Activated naive CD4-positive, alpha-beta T cell treated with anti-CD3 and anti-CD28 coated beads, Interleukin-2, amount 50 U/mL, for 24 hours (primary cell): ENCODE results near the gene DNAI1.
"Not testable (repeated sequence)": the region's sequence is repeated elsewhere in the genome, so short reads cannot be mapped to it uniquely, and the experiment has no call there.

Source experiments
- H3K27ac Mint-ChIP-seq: one replicate; pipeline ENCODE4 v1.8.0; 2021; ENCODE audit warnings: mild to moderate bottlenecking, mixed read lengths
- H3K27me3 Mint-ChIP-seq: one replicate; pipeline ENCODE4 v1.8.0; 2021; ENCODE audit warnings: mixed read lengths
- H3K36me3 Mint-ChIP-seq: one replicate; pipeline ENCODE4 v1.8.0; 2021; ENCODE audit warnings: mixed read lengths
- H3K4me1 Mint-ChIP-seq: one replicate; pipeline ENCODE4 v1.8.0; 2021; ENCODE audit warnings: mixed read lengths
- H3K4me3 Mint-ChIP-seq: one replicate; pipeline ENCODE4 v1.8.0; 2021; ENCODE audit warnings: mild to moderate bottlenecking, mixed read lengths
- H3K9me3 Mint-ChIP-seq: one replicate; pipeline ENCODE4 v1.8.0; 2021; ENCODE audit warnings: mixed read lengths

The DNAI1 gene

GRCh38 chr9:34463098-34463900 lies 4.7 kb downstream of the DNAI1 start:
- Mint-ChIP-seq H3K4me1 (peaks cover 11% of the 10 kb centered on the region), H3K27me3 (peaks cover 1% of the 10 kb centered on the region), H3K4me3 (no peak overlapping the region), H3K36me3 (no peaks in the 10 kb centered on the region), H3K27ac (no peak overlapping the region), H3K9me3 (no peaks in the 10 kb centered on the region)

DNA sequence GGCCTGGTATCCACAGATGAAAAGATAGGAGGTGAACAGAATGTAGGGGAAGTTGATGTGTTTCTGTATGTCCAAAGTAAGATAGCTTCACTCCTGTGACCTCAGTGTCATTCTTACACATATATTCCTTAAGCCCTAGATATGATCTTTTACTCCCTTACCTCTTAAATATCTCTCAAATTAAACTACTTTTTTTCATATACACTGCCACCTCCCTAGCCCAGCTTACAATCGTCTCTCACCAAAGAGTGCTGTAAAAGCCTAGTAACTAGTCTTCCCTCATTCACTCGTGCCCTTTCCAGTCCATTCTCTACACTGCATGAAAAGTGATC lies 5.3 kb downstream of the DNAI1 start:
- H3K9me3 Mint-ChIP-seq: no peaks in the 10 kb centered on the region
- H3K36me3 Mint-ChIP-seq: no peaks in the 10 kb centered on the region
- H3K27ac Mint-ChIP-seq: no peak overlapping the region
- H3K27me3 Mint-ChIP-seq: peaks cover 2% of the 10 kb centered on the region
- peaks cover 7% of the 10 kb centered on the region for H3K4me1 Mint-ChIP-seq
- no peak overlapping the region for H3K4me3 Mint-ChIP-seq

- Mint-ChIP-seq H3K27ac (no peak overlapping the region), H3K36me3 (no peaks in the 10 kb centered on the region), H3K4me1 (peaks cover 3% of the 10 kb centered on the region), H3K4me3 (no peak overlapping the region), H3K9me3 (no peaks in the 10 kb centered on the region), H3K27me3 (peaks cover 3% of the 10 kb centered on the region)
Observed at GRCh38 chr9:34464571-34464970, 6.0 kb downstream of the DNAI1 start.

DNA sequence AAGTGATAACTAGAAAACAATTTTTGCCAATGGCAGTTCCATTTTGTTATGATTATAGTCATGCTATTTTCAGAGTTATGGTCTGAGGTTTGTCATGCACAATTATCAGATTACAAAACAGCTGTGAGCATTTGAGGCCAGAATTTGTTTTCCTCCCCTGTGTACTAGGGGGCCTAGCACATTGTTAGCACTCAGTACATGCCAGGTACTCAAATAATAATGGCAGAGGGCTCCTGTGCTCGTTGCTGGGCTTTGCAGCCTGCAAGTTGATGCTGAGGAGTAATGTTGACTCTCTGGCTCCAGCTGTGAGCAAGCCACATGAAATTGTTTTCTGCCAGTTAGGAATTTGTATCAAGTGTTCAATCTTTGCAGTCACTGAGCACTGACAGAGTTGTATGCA lies 6.9 kb downstream of the DNAI1 start:
- Mint-ChIP-seq H3K9me3 (no peaks in the 10 kb centered on the region), H3K27me3 (peaks cover 3% of the 10 kb centered on the region), H3K4me1 (no peaks in the 10 kb centered on the region), H3K27ac (no peak overlapping the region), H3K36me3 (no peaks in the 10 kb centered on the region), H3K4me3 (no peak overlapping the region)

DNA sequence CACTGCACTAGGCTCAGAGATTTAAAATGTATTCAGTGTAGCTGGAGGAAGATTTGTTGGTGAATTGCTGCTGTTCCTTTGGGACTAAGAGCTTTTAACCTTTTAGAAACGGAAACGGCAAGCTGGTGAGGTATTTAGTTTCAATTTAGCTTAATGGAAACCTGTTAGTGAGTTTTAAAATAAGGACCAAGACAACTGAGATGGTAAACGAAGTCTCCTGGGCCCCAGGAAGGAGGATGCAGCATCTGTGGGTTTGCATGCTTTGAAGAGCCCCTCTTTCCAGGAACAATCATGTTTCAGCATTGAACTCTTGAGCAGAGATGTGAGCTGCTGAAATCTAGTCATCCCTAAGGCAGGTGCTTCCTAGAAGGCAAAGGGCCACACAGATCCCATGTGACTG lies 16.5 kb downstream of the DNAI1 start:
- H3K4me3 Mint-ChIP-seq: no peak overlapping the region
- H3K27ac Mint-ChIP-seq: no peak overlapping the region
- H3K27me3 Mint-ChIP-seq: peaks cover 5% of the 10 kb centered on the region
- no peaks in the 10 kb centered on the region for H3K9me3 Mint-ChIP-seq
- no peaks in the 10 kb centered on the region for H3K36me3 Mint-ChIP-seq
- H3K4me1 Mint-ChIP-seq: no peaks in the 10 kb centered on the region

GRCh38 chr9:34477541-34477940 lies 18.9 kb downstream of the DNAI1 start:
- Mint-ChIP-seq H3K9me3 (no peaks in the 10 kb centered on the region), H3K27ac (no peak overlapping the region), H3K4me1 (no peaks in the 10 kb centered on the region), H3K36me3 (no peaks in the 10 kb centered on the region), H3K27me3 (peaks cover 5% of the 10 kb centered on the region), H3K4me3 (no peak overlapping the region)

- H3K27ac Mint-ChIP-seq: no peak overlapping the region
- H3K9me3 Mint-ChIP-seq: no peaks in the 10 kb centered on the region
- peaks cover 5% of the 10 kb centered on the region for H3K27me3 Mint-ChIP-seq
- no peak overlapping the region for H3K4me3 Mint-ChIP-seq
- no peaks in the 10 kb centered on the region for H3K4me1 Mint-ChIP-seq
- H3K36me3 Mint-ChIP-seq: no peaks in the 10 kb centered on the region
Observed at GRCh38 chr9:34479431-34479866, 20.8 kb downstream of the DNAI1 start.

DNA sequence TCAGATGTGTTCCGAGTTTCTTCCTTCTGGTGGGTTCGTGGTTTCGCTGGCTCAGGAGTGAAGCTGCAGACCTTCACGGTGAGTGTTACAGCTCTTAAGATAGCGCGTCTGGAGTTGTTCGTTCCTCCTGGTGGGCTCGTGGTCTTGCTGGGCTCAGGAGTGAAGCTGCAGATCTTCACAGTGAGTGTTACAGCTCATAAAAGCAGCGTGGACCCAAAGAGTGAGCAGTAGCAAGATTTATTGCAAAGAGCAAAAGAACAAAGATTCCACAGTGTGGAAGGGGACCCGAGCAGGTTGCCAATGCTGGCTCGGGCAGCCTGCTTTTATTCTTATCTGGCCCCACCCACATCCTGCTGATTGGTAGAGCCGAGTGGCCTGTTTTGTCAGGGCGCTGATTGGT lies 23.0 kb downstream of the DNAI1 start:
- not testable (repeated sequence) for H3K4me1 Mint-ChIP-seq, H3K4me3 Mint-ChIP-seq, H3K27me3 Mint-ChIP-seq, H3K36me3 Mint-ChIP-seq, H3K9me3 Mint-ChIP-seq, H3K27ac Mint-ChIP-seq

GRCh38 chr9:34482746-34483145 lies 24.1 kb downstream of the DNAI1 start:
- H3K4me3 Mint-ChIP-seq, H3K4me1 Mint-ChIP-seq, H3K27ac Mint-ChIP-seq, H3K36me3 Mint-ChIP-seq, H3K9me3 Mint-ChIP-seq, H3K27me3 Mint-ChIP-seq: not testable (repeated sequence)

- H3K36me3 Mint-ChIP-seq: no peaks in the 10 kb centered on the region
- H3K27me3 Mint-ChIP-seq: peaks cover 3% of the 10 kb centered on the region
- no peaks in the 10 kb centered on the region for H3K9me3 Mint-ChIP-seq
- H3K4me3 Mint-ChIP-seq: no peak overlapping the region
- no peak overlapping the region for H3K27ac Mint-ChIP-seq
- H3K4me1 Mint-ChIP-seq: no peaks in the 10 kb centered on the region
Observed at GRCh38 chr9:34484678-34485077, 26.1 kb downstream of the DNAI1 start.

DNA sequence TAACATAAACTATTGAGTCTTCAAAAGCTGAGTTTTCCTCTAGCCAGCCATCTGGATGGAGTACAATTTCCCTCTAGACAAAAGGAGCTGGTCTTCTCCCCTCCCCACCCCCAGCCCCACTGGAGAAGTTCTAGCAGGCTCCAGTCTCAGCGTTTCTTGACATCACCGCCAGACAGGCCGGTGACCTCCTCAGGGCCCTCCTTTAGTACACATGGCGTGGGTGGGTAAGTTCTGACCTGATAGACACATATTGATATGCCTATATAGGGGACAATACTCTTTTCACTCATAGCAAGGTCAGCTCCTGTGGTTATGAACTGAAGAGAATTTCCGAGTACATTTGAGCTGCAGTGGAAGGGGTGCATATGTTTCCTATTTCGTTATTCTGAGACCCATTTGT lies 27.2 kb downstream of the DNAI1 start:
- no peak overlapping the region for H3K4me3 Mint-ChIP-seq
- H3K27ac Mint-ChIP-seq: no peak overlapping the region
- peaks cover 3% of the 10 kb centered on the region for H3K27me3 Mint-ChIP-seq
- H3K36me3 Mint-ChIP-seq: no peaks in the 10 kb centered on the region
- no peaks in the 10 kb centered on the region for H3K4me1 Mint-ChIP-seq
- H3K9me3 Mint-ChIP-seq: no peaks in the 10 kb centered on the region

DNA sequence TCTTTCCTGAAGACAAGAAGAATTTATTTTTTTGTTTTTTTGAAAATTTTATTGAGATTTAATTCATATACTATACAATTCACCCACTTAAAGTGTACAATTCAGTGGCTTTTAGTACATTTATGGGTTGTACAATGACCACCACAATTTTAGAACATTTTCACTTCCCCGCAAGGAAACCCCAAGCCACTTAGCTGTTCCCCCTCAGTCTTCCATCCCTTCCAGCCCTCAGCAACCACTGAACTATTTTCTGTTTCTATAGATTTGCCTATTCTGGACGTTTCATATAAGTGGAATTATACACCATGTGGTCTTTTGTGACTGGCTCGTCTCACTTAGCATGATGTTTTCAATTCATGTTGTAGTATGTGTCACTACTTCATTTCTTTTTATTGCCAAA lies 28.0 kb downstream of the DNAI1 start:
- no peak overlapping the region for H3K4me3 Mint-ChIP-seq
- peaks cover 3% of the 10 kb centered on the region for H3K27me3 Mint-ChIP-seq
- H3K27ac Mint-ChIP-seq: no peak overlapping the region
- no peaks in the 10 kb centered on the region for H3K36me3 Mint-ChIP-seq
- no peaks in the 10 kb centered on the region for H3K4me1 Mint-ChIP-seq
- no peaks in the 10 kb centered on the region for H3K9me3 Mint-ChIP-seq

DNA sequence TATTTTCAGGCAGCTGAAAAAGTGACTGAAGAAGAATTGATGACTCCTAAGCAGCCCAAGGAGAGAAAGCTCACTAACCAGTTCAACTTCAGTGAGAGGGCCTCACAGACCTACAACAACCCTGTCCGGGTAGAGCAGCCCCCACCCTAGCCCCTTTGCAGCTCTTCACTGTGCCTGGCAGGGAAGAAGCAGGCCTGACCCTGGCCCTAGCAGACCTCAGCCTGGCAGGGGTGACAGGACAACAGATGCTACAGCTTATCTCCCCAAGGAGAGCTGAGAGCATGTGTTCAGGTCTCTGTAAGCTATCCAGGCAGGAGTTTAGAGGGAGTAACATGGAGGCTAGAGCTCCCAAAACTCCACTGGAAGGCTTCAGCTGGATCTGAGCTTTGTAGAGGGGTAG lies 31.8 kb downstream of the DNAI1 start:
- H3K9me3 Mint-ChIP-seq: no peaks in the 10 kb centered on the region
- H3K4me3 Mint-ChIP-seq: no peak overlapping the region
- no peaks in the 10 kb centered on the region for H3K36me3 Mint-ChIP-seq
- H3K27me3 Mint-ChIP-seq: peaks cover 8% of the 10 kb centered on the region
- H3K4me1 Mint-ChIP-seq: no peaks in the 10 kb centered on the region
- H3K27ac Mint-ChIP-seq: no peak overlapping the region

DNA sequence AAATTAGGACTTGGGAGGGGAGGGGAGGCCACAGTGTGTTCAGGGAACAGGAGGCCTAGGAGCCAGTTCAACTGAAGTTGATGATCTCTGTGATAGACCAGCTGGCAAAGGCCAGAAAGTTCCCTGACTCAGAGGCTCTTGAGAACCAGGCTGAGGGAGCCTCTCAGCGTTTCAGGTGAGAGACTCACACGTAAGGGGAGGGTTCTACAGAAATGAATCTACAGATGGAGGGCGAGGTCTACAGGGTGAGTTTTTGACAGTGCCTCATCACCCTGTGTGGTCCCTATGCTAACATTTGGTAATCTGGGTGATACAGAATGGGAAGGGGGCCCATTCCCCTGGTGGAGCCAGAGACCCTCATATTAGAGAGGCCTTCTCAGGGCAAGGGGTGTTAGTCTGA lies 32.2 kb downstream of the DNAI1 start:
- Mint-ChIP-seq H3K36me3 (no peaks in the 10 kb centered on the region), H3K27ac (no peak overlapping the region), H3K9me3 (no peaks in the 10 kb centered on the region)

GRCh38 chr9:34491596-34491995 lies 33.0 kb downstream of the DNAI1 start:
- Mint-ChIP-seq H3K36me3 (no peaks in the 10 kb centered on the region), H3K27ac (no peak overlapping the region), H3K9me3 (no peaks in the 10 kb centered on the region), H3K27me3 (peaks cover 8% of the 10 kb centered on the region), H3K4me3 (no peak overlapping the region), H3K4me1 (no peaks in the 10 kb centered on the region)

More for the DNA sequence above, 32.2 kb downstream of the DNAI1 start:
- Mint-ChIP-seq H3K27me3 (peaks cover 8% of the 10 kb centered on the region), H3K4me1 (no peaks in the 10 kb centered on the region), H3K4me3 (no peak overlapping the region)

- H3K27me3 Mint-ChIP-seq: peaks cover 8% of the 10 kb centered on the region
- H3K4me3 Mint-ChIP-seq: no peak overlapping the region
Observed at GRCh38 chr9:34492051-34492450, 33.4 kb downstream of the DNAI1 start.

GRCh38 chr9:34493972-34494535 lies 35.4 kb downstream of the DNAI1 start:
- H3K4me3 Mint-ChIP-seq: no peak overlapping the region
- no peaks in the 10 kb centered on the region for H3K9me3 Mint-ChIP-seq
- H3K27ac Mint-ChIP-seq: peak overlapping the region; percentile 46
- H3K4me1 Mint-ChIP-seq: no peaks in the 10 kb centered on the region
- H3K36me3 Mint-ChIP-seq: no peaks in the 10 kb centered on the region
- peaks cover 7% of the 10 kb centered on the region for H3K27me3 Mint-ChIP-seq

More at GRCh38 chr9:34492051-34492450, 33.4 kb downstream of the DNAI1 start:
- Mint-ChIP-seq H3K27ac (no peak overlapping the region), H3K36me3 (no peaks in the 10 kb centered on the region), H3K4me1 (no peaks in the 10 kb centered on the region), H3K9me3 (no peaks in the 10 kb centered on the region)
